Measurements from ENCODE around the gene FDXACB1. TPM values are rescaled to one million over a fixed set of nuclear protein-coding genes. Genes with fewer than 3 reads are reported as not detected.

The FDXACB1 gene
- total and polyA plus RNA-seq, 9 of the 15 experiments (the other 6 are each of a cell fraction or from before 2014, with no cell fraction given) = 3.2 to 7.5 (median 5.3) TPM

GRCh38 chr11:111922803-111923202, 43.8 kb upstream of the FDXACB1 start:
- 3% methylated on average over 2 of the region's 2 CpGs for WGBS (ENCODE audit: insufficient coverage, low coverage, missing lambda C conversion rate)
- H3K36me3 ChIP-seq (ENCODE audit: control insufficient read depth, insufficient read depth, low read length) = no peaks in the 10 kb centered on the region
- H3K79me2 ChIP-seq (ENCODE audit: control insufficient read depth, insufficient read depth, low read length) = no peaks in the 10 kb centered on the region
- peak overlapping the region; percentile 93 for H2AFZ ChIP-seq (ENCODE audit: low read depth, low read length)
- H3K9me1 ChIP-seq (ENCODE audit: control insufficient read depth, insufficient read depth, low read length) = no peaks in the 10 kb centered on the region
- DNase-seq (ENCODE audit: extremely low read depth in 1 of 4, low spot score in 3 of 4) (no peak), ATAC-seq (no peak), FAIRE-seq (no peak)
- H3K9ac ChIP-seq (ENCODE audit: insufficient read depth in 1 of 2, low read depth in 2 of 2, low read length in 2 of 2) = 0 out of 4 replicates have a peak overlapping the region, but pooled peaks of 1 of the 2 experiments have one; percentile 9
- H3K4me2 ChIP-seq (ENCODE audit: insufficient read depth, low read length) = no peak overlapping the region
- H3K4me1 ChIP-seq (replicated peaks in 1 of 2; ENCODE audit: control insufficient read depth in 2 of 2, insufficient read depth in 2 of 2, low read length in 2 of 2) = peaks cover 31 to 32% of the 10 kb centered on the region in 2 experiments
- intact Hi-C loops (cut with micrococcal nuclease) = no loop called here
- in situ Hi-C loops (cut with MboI) = no loop called here
- no peak overlapping the region for H3K4me3 ChIP-seq
- CTCF ChIA-PET (ENCODE audit: low intra/inter-chr PET ratio) = no interaction called here
- H4K20me1 ChIP-seq (replicated peaks; ENCODE audit: control insufficient read depth, insufficient read depth, low read length) = no peaks in the 10 kb centered on the region
- no peaks in the 10 kb centered on the region for H3K27me3 ChIP-seq (ENCODE audit: control insufficient read depth in 2 of 2, insufficient read depth in 2 of 2, low read length in 2 of 2)
- TF ChIP-seq CEBPG (CRISPR knock-in tag; IDR thresholded peaks at IDR 0.05) = peak; percentile 72
- peak; percentile 85 to 98 for TF ChIP-seq CEBPG (tag; conservative IDR thresholded peaks at IDR 0.05 in 1 of 2, IDR thresholded peaks at IDR 0.05 in 1 of 2)
- no peak for TF ChIP-seq ZNF583 (CRISPR knock-in tag; IDR thresholded peaks at IDR 0.05)
- TF ChIP-seq JUNB (CRISPR knock-in tag; conservative IDR thresholded peaks at IDR 0.05) = no peak
- TF ChIP-seq NFIC (IDR thresholded peaks at IDR 0.05) = peak; percentile 82
- TF ChIP-seq NFE2 (IDR thresholded peaks at IDR 0.05; ENCODE audit: low read depth) = peak; percentile 40; the same call in 1 of the 2 replicates
- no peak for TF ChIP-seq PKNOX1 (IDR thresholded peaks at IDR 0.05)
- no peak for TF ChIP-seq COPS2 (conservative IDR thresholded peaks at IDR 0.05)
- TF ChIP-seq IRF9 (tag; IDR thresholded peaks at IDR 0.05) = peak; percentile 75
- peak; percentile 99 for TF ChIP-seq CEBPB (tag; IDR thresholded peaks at IDR 0.05)
- TF ChIP-seq ZNF699 (CRISPR knock-in tag; IDR thresholded peaks at IDR 0.05; ENCODE audit: insufficient replicate concordance) = no peak
- TF ChIP-seq ATF3 (IDR thresholded peaks at IDR 0.05) = peak; percentile 28; the same call in 1 of the 2 replicates
- TF ChIP-seq ATF3 (CRISPR knock-in tag; conservative IDR thresholded peaks at IDR 0.05) = no peak
- peak; percentile 21; the same call in 1 of the 2 replicates for TF ChIP-seq C11orf30 (IDR thresholded peaks at IDR 0.05; ENCODE audit: low read depth)
- H3K9me3 ChIP-seq (replicated peaks; ENCODE audit: control insufficient read depth, insufficient read depth, low read depth, low read length) = no peaks in the 10 kb centered on the region
- H3K27ac ChIP-seq (ENCODE audit: extremely low read depth, low read depth, low read length) = no peak overlapping the region
- POLR2A ChIA-PET = interaction anchor here (2.1 kb wide), 1 partner anchor 12 kb away, joined by 8 read pairs; the partner anchor contains the start of gene CRYAB
- no TSS peak for BruUV-seq (replicated peaks)

Measured in K562 (cell line).